SU-DHL-6 (cell line): ENCODE measurements around the gene ABCB7.
"Not testable (repeated sequence)": the region's sequence is repeated elsewhere in the genome, so short reads cannot be mapped to it uniquely, and the experiment has no call there.

Experiments
- H2AFZ ChIP-seq: fragments of 200-600 bp; sonication (generic); 2 replicates; pipeline ENCODE4 v1.6.1; 2014; ENCODE audit warnings: low read depth, mild to moderate bottlenecking, moderate library complexity, mixed read lengths, antibody characterized with exemption, low read length; ENCODE audit not compliant: severe bottlenecking
- H3F3A ChIP-seq: fragments of 200-600 bp; shearing (Covaris generic); 2 replicates; pipeline ENCODE4 v1.6.0; 2016; ENCODE audit warnings: antibody characterized with exemption, mild to moderate bottlenecking; ENCODE audit not compliant: insufficient read depth
- H3K27ac ChIP-seq: fragments of 200-600 bp; sonication (generic); 2 replicates; pipeline ENCODE4 v1.5.1; 2016; ENCODE audit warnings: low read depth, mild to moderate bottlenecking, low read length, moderate library complexity, mixed read lengths
- H3K27me3 ChIP-seq: fragments of 200-600 bp; sonication (generic), shearing (Covaris generic); 2 replicates; pipeline ENCODE4 v1.6.0; 2014; ENCODE audit warnings: mild to moderate bottlenecking, low read length
- H3K36me3 ChIP-seq: fragments of 200-600 bp; sonication (generic); 2 replicates; pipeline ENCODE4 v1.6.1; 2014; ENCODE audit warnings: mild to moderate bottlenecking, low read length, mixed read lengths
- H3K4me2 ChIP-seq: fragments of 300-600, 200-600 bp; shearing (Covaris generic), sonication (generic); 2 replicates; pipeline ENCODE4 v1.6.0; 2014; ENCODE audit warnings: low read length, low read depth, mild to moderate bottlenecking; ENCODE audit not compliant: poor library complexity, severe bottlenecking
- H3K4me3 ChIP-seq: fragments of 200-600 bp; sonication (generic); 2 replicates; pipeline ENCODE4 v1.5.1; 2014; ENCODE audit warnings: antibody characterized with exemption, low read length, mild to moderate bottlenecking, mixed read lengths; ENCODE audit not compliant: insufficient read depth, poor library complexity, severe bottlenecking
- H3K79me2 ChIP-seq: fragments of 200-600 bp; sonication (generic); 2 replicates; pipeline ENCODE4 v1.6.1; 2014; ENCODE audit warnings: mild to moderate bottlenecking, low read length, moderate library complexity; ENCODE audit not compliant: insufficient read depth
- H3K9ac ChIP-seq: fragments of 200-600 bp; sonication (generic); 2 replicates; pipeline ENCODE4 v1.7.0; 2014; ENCODE audit warnings: mild to moderate bottlenecking, low read length
- H3K9me2 ChIP-seq: fragments of 200-600 bp; sonication (generic); replicated peaks from 2 replicates; pipeline ENCODE4 v1.6.1; 2014; ENCODE audit warnings: low read length; ENCODE audit not compliant: insufficient read depth
- H3K9me3 ChIP-seq: fragments of 200-600 bp; sonication (generic); 2 replicates; pipeline ENCODE4 v1.6.1; 2014; ENCODE audit warnings: low read length, mixed read lengths; ENCODE audit not compliant: insufficient read depth
- H4K20me1 ChIP-seq: fragments of 200-600 bp; sonication (generic); 2 replicates; pipeline ENCODE4 v1.6.1; 2014; ENCODE audit warnings: low read depth, mild to moderate bottlenecking, antibody characterized with exemption, low read length, moderate library complexity, mixed read lengths
- EZH2phosphoT487 ChIP-seq: fragments of 200-600 bp; sonication (generic), shearing (Covaris generic); conservative IDR thresholded peaks from 2 replicates; pipeline ENCODE4 v1.6.1; 2018; ENCODE audit warnings: mild to moderate bottlenecking, antibody characterized with exemption, low read length, moderate library complexity, mixed read lengths
- TF ChIP-seq, protein P1 (sequence below): fragments of 200-600 bp; sonication (generic); IDR thresholded peaks from one replicate; pipeline ENCODE4 v1.5.1; 2017; ENCODE audit warnings: antibody characterized with exemption, mild to moderate bottlenecking, low read length, moderate library complexity; ENCODE audit not compliant: insufficient read depth, poor library complexity, severe bottlenecking

ABCB7 gene

DNA sequence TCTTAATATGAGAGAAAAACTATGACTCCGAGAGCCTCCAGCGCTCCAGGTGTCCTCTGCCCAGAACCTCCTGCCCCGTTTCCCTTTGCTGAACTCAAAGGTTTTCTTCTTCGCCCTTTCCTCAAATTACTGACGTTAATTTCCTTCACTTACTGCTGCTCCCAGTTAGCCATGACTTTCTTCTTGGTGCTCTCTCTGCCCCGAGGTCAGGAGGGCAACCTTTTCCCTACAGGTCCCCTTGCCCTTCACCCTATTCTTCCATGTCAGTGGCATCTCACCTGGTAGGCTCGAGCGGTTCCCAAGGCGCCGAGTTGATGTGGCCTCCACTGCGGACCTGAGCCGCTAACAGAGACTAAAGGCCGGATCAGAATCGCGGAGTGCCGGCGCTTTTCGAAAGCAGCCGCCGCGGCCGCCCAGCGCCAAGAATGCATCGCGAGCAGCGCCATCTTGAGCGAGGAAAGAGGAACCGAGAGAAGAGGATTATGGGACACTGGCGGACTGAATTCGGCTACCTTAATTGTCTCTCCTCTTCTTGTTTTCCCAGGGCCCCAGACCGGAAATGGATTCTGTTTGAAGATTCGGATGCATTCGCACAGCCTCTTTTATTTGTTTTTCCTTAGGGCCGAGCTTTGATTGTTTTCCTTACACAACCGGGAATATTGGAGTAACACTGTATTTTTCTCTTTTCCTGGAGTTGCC lies at the start of gene ABCB7:
Gene ABCB7 (minus strand): TSS at position 457 of the 699 bp plus-strand sequence. CDS start 11 bp downstream, at position 446.
- Histone ChIP-seq H4K20me1 (no peaks in the 10 kb centered on the region), H3K9me3 (no peaks in the 10 kb centered on the region), H3F3A (no peaks in the 10 kb centered on the region; the same call in 1 of the 2 replicates), H3K9me2 (no peaks in the 10 kb centered on the region), H3K4me2 (peak within 1 kb of the TSS; percentile 84), H3K27me3 (no peaks in the 10 kb centered on the region), H3K27ac (peak within 1 kb of the TSS; percentile 77), H3K36me3 (no peaks in the 10 kb centered on the region), H3K9ac (peak within 1 kb of the TSS; percentile 86), H3K4me3 (peak within 1 kb of the TSS; percentile 92), H2AFZ (peak within 1 kb of the TSS; percentile 94), H3K79me2 (peaks cover 43% of the 10 kb centered on the region)
- TF ChIP-seq, protein P1, sequence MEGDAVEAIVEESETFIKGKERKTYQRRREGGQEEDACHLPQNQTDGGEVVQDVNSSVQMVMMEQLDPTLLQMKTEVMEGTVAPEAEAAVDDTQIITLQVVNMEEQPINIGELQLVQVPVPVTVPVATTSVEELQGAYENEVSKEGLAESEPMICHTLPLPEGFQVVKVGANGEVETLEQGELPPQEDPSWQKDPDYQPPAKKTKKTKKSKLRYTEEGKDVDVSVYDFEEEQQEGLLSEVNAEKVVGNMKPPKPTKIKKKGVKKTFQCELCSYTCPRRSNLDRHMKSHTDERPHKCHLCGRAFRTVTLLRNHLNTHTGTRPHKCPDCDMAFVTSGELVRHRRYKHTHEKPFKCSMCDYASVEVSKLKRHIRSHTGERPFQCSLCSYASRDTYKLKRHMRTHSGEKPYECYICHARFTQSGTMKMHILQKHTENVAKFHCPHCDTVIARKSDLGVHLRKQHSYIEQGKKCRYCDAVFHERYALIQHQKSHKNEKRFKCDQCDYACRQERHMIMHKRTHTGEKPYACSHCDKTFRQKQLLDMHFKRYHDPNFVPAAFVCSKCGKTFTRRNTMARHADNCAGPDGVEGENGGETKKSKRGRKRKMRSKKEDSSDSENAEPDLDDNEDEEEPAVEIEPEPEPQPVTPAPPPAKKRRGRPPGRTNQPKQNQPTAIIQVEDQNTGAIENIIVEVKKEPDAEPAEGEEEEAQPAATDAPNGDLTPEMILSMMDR, result no peak
- TF ChIP-seq EZH2phosphoT487, result no peak

- not testable (repeated sequence) for H4K20me1 ChIP-seq, H3K9ac ChIP-seq, H3K4me2 ChIP-seq, H3K27me3 ChIP-seq, H3K4me3 ChIP-seq, H3F3A ChIP-seq, H3K9me2 ChIP-seq, H3K27ac ChIP-seq, H3K79me2 ChIP-seq, H2AFZ ChIP-seq, H3K36me3 ChIP-seq, H3K9me3 ChIP-seq
Observed at GRCh38 chrX:75188415-75189206, 32.5 kb upstream of the ABCB7 start.

DNA sequence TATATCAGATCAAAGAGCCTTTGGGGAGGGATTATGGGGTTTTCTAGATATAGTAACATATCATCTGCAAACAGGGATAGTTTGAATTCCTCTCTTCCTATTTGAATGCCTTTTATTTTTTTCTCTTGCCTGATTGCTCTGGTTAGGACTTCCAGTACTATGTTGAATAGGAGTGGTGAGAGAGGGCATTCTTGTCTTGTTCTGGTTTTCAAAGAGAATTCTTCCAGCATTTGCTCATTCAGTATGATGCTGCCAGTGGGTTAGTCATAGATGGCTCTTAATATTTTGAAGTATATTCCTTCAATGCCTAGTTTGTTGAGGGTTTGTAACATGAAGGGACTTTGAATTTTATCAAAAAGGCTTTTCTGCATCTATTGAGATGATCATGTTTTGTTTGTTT lies 25.6 kb upstream of the ABCB7 start:
- H3K9me3 ChIP-seq, result no peaks in the 10 kb centered on the region

DNA sequence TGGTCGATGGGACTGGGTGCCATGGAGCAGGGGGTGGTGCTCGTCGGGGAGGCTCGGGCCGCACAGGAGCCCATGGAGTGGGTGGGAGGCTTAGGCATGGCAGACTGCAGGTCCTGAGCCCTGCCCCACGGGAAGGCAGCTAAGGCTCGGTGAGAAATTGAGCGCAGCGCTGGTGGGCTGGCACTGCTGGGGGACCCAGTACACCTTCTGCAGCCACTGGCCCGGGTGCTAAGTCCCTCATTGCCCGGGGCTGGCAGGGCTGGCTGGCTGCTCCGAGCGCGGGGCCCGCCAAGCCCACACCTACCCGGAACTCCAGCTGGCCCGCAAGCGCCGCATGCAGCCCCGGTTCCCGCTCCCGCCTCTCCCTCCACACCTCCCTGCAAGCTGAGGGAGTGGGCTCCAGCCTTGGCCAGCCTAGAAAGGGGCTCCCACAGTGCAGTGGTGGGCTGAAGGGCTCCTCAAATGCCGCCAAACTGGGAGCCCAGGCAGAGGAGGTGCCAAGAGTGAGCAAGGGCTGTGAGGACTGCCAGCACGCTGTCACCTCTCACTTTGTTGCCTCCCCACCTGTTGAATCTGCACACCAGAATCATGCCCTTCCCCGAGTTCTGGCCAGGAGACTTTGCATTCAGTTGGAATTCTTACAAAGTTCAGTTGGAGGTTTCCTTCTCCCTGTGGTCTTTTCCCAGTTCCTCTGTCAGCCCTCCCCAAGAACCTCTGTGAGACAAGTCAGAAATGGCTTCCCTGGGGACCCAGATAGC lies 23.6 kb upstream of the ABCB7 start:
- H3K9me2 ChIP-seq, H3K9ac ChIP-seq, H3K4me3 ChIP-seq, H2AFZ ChIP-seq, H3K9me3 ChIP-seq, H3K27me3 ChIP-seq, H4K20me1 ChIP-seq, H3F3A ChIP-seq, H3K79me2 ChIP-seq, H3K27ac ChIP-seq, H3K4me2 ChIP-seq, H3K36me3 ChIP-seq: not testable (repeated sequence)

More for the DNA sequence above, 25.6 kb upstream of the ABCB7 start:
- Histone ChIP-seq H2AFZ (no peak overlapping the region), H3K79me2 (no peaks in the 10 kb centered on the region), H3K27ac (no peak overlapping the region), H3K9ac (no peak overlapping the region), H3K36me3 (no peaks in the 10 kb centered on the region), H3K27me3 (no peaks in the 10 kb centered on the region), H3K4me3 (no peak overlapping the region), H3K4me2 (no peak overlapping the region), H3F3A (no peaks in the 10 kb centered on the region), H3K9me2 (no peaks in the 10 kb centered on the region), H4K20me1 (no peaks in the 10 kb centered on the region)
- TF ChIP-seq EZH2phosphoT487, result no peak
- TF ChIP-seq, protein P1, result no peak

- not testable (repeated sequence) for H3K27me3 ChIP-seq, H3K4me3 ChIP-seq, H4K20me1 ChIP-seq, H3K9me3 ChIP-seq, H3K79me2 ChIP-seq, H3K9me2 ChIP-seq, H3K27ac ChIP-seq, H3K36me3 ChIP-seq, H2AFZ ChIP-seq, H3F3A ChIP-seq, H3K9ac ChIP-seq, H3K4me2 ChIP-seq
Observed at GRCh38 chrX:75172257-75172890, 16.3 kb upstream of the ABCB7 start.
